Measurements from ENCODE around the gene CD300LD.

Gene CD300LD

DNA sequence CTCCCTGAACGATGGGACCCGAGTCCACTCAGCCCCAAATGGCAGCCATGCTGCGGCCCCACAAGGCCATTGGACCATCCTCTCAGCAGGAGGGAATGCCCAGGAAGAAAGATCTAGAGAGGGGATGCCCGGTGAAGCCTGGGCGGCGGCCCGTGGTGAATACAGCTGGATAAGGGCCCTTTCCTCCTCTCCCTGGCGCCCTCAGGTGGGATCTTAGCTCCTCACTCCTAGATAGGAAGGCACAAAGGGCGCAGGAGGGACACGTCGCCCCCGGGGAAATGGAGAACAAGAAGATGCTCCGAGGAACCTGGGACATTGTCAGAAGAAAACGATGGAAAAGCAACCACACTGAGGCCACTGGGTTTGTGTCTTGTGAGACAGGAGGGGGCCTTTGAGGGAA is 48.7 kb downstream of the CD300LD start:
- DNase-seq, result no peak

- no peak for DNase-seq
Measured at GRCh38 chr17:74542727-74543383, 49.2 kb downstream of the CD300LD start.

GRCh38 chr17:74542166-74542565 is 49.9 kb downstream of the CD300LD start:
- no peak for DNase-seq

DNA sequence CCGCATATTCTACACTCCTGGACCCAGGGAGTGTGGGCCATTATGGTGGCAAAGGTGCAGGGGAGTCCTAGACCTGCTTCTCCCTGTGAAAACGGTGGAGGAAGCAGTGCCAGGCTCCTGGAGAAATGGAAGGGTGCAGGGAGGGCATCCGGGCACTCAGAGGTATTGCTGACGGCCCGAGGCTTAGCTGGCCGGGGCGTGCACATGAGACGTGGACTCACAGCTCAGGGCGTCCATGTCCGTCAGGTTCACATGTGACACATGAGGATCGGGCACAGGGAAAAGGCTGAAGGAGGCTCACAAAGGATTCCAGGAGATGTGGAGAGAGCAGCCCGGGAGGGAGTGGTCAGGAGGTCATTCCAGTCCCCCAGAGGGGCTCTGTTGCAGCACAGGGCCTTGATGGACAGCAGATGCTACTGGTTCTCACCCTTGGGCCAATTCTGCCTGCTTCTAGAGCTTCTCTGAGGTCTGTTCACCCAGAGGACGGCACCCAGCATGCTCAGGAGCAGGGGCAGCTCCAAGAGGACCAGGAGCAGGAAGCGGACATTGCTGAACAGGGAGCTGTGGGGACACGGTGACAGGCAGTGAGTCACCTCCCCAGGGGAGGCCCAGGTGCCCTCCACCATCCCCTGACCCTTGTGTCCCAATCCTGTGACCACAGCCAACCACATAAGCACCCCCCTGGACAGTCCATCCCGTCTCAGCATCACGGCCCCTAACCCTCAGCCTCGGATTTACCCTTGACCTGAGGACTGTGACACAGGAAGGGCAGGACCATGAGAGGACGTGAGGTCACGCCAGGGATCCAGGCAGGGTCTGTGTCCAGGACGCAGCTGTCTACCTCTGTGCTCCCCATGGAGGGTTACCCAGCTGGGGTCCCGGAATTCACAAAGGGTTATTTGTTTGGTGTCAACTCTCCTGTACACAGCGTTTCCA is 50.6 kb downstream of the CD300LD start:
- no peak for DNase-seq

DNA sequence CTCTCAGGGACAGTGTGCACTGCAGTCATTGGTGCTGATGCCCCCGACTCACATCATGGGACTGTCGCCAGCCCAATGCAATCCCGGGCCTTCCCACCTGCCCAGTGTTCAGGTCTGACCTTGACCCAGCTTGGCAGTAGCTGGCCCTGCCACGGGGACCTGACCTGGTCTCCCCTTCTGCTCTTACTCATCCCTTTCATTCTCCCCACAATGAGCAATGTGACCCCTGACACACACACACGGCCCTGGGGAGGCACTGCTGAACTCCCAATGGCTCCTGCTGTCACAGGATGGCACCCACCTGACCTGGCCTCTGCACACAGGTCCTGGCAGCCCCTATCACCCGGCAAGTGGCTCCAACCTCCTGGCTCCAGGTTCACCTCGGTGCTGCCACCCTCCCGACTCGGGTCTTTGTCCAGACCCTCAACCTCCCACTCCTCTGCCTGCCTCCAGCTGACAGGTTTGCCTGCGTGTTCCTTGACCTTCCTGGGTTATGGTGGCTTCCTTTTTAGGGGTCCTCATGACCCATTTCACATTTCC is 52.7 kb downstream of the CD300LD start:
- no peak for DNase-seq

DNA sequence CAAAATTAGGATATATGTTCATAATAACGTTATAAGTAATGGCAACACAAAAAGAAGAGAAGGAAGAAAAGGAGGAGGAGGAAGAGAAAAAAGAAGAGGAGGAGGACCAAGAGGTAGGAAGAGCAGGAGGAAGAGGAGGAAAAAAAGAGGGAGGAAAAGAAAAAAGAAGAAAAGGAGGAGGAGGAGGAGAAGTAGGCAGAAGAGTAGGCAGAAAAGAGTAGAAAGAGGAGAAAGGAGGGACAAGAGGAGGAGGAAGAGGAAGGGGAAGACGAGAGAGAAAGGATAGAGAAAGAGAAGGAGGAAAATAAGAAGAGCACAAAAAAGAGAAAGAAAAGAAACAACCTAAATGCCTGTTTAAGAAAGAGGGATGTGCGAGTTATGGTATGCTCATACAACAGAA is 55.2 kb downstream of the CD300LD start:
- DNase-seq, result no peak

DNA sequence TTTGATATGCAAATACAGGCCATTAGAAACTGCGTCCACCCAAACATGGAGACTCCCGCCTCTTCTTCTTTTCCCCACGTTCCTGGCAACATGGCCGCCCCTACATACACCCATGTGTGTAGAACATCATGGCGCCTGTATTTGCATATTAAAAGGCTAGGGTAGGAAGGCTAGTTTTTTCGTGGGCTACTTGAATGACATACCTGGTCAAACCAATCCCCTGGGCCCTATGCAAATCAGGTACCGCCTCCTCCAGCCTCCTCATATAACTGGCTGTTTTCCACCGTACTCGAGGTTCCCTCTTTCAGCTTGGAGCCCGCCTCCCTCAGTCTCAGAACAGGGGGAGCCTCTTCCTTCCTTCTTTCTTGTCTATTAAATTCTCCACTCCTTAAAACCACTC is 60.0 kb downstream of the CD300LD start:
- no peak for DNase-seq

GRCh38 chr17:74531231-74531761 is 60.8 kb downstream of the CD300LD start, which contains the start of gene CD300LB:
Gene CD300LB, minus strand, starts transcription at chr17:74531475. Its CDS starts 125 bp downstream, at chr17:74531350.
- DNase-seq, result no peak

DNA sequence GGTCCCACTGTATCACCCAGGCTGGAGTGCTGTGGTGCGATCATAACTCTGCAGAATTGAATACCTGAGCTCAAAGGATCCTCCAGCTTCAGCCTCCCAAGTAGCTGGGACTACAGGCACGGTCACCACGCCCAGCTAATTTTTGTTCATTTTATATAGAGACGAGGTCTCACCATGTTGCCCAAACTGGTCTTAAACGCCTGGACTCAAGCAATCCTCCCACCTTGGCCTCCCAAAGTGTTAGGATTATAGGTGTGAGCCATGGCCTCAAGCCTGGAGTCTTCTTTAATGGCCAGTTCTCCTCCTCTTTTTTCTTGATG is 61.3 kb downstream of the CD300LD start:
- no peak for DNase-seq

Measured in T-helper 9 cell (primary cell).